ENCODE data around the gene CBARP.
"Not testable (repeated sequence)": the region's sequence is repeated elsewhere in the genome, so short reads cannot be mapped to it uniquely, and the experiment has no call there.

Gene CBARP

GRCh38 chr19:1225440-1226226, 12.2 kb downstream of the CBARP start:
- no peak for DNase-seq

DNA sequence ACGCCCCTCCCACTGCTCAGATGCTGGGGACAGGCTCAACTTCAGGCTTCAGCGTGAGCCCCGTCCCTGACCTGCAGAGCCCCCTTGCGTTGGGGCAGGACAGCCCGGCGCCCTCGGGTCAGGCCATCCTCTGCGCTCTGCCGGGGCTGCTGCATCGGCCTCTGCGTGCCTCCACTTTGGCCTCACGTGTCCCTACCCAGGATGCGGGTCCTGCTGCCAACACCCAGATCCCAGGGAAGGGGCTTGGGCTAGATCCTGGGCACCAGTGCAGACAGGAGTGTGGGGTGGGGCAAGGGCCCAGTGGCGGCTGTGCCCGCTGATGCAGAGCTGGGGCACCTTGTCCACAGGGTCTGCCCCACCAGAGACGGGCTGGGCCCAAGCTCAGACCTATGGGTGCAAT, 13.0 kb downstream of the CBARP start:
- DNase-seq = no peak

DNA sequence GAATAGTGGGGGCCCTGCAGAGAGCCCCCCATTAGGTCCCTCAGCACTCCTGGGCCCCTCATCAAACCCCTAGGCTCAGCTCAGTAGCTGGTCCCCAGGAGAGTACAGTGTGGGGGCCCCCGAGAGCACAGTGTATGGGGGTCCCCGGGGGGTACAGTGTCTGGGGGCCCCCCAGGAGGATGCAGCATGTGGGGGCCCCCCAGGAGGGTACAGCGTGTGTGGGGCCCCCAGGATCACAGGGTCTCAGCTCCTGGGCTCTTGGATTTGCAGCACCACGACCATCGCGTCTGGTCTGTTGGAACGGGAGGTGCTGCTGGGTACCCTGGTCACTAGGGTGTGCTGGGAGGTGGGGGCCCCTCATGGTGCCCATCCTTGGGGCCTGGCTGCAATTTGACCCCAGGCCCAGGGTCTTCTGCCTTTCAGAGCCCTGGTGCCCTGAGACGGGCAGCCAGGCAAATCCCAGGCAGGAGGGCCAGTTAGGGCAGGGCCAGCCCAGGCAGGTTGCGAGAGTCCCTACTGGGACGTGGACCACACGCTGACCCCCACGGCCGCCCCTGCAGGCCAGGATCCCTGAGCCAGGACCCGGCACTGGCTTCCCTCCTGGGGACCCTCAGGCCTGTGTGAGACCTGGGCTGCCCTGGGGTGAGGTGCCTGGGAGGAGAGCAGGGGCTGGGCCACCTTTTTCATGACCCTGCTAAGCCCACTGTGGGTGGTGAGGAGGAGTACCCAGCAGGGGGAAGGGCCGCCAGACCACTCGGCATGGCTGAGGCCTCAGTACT, 13.6 kb downstream of the CBARP start:
- DNase-seq = no peak

- peak; percentile 3 for DNase-seq
These were observed 14.6 kb downstream of the CBARP start for GRCh38 chr19:1223018-1223855.

DNA sequence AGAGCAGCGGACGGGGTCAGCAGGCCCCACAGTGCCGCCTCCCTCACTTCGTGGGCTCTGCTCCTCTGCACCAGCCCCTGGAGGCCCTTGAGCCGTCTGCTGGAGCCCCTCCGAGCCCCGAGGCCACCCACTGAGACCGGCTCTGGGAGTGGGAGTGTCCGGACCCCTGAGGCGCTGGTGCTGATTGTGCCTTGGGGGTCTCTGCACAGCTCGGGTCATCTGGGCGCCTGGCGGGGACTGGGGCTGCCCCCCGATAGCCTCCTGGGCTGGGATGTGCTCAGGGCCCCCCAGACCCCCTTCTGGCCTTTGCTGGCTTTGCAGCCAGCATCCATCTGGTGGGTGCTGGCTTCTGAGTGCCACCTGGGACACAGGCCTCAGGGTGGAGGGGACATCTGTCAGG, 15.4 kb downstream of the CBARP start:
- DNase-seq = no peak

- DNase-seq = no peak
These were observed 15.9 kb downstream of the CBARP start for GRCh38 chr19:1221904-1222255.

- DNase-seq = no peak
These were observed 16.6 kb downstream of the CBARP start for GRCh38 chr19:1220976-1221903.

DNA sequence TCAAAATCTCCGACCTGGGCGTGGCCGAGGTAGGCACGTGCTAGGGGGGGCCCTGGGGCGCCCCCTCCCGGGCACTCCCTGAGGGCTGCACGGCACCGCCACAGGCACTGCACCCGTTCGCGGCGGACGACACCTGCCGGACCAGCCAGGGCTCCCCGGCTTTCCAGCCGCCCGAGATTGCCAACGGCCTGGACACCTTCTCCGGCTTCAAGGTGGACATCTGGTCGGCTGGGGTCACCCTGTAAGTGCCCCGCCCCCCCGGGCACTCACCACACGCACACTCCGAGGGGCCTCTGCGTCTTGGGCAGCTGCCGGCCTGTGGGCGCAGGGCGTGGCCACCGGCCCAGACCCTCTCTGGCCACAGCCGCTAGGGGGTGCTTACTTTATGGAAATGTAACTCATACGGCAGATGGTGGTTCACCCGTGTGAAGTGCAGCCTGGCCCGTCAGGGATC, 17.3 kb downstream of the CBARP start:
- no peak for DNase-seq

DNA sequence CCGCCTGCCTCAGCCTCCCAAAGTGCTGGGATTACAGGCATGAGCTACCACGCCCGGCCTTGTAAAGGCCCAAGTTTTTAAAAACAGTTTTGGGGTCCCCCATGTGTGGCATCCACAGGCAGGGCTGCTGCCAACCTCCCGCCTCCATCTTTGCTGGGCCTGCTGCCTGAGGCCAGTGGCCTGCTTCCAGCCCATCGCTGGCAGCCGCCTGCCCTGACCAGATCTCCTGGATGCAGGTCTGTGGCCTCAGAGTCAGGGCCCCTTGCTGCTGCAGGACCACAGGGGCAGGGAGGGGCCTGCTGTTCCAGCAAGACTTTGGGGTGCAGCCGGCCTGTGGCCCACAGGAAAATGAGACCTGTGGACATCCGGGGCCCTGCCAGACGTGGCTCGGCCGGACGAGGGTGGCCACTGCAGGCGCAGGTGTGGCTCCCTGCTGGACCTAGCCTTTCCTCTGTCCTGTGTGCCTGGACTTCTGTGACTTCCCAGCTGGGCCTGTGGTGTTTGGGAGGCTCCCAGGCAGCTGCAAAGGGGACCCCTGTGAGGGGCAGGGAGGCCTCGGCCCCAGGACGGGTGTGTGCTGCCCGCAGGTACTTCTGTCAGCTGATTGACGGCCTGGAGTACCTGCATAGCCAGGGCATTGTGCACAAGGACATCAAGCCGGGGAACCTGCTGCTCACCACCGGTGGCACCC, 17.9 kb downstream of the CBARP start:
- DNase-seq = no peak

- no peak for DNase-seq
These were observed 18.8 kb downstream of the CBARP start for GRCh38 chr19:1218751-1219567.

DNA sequence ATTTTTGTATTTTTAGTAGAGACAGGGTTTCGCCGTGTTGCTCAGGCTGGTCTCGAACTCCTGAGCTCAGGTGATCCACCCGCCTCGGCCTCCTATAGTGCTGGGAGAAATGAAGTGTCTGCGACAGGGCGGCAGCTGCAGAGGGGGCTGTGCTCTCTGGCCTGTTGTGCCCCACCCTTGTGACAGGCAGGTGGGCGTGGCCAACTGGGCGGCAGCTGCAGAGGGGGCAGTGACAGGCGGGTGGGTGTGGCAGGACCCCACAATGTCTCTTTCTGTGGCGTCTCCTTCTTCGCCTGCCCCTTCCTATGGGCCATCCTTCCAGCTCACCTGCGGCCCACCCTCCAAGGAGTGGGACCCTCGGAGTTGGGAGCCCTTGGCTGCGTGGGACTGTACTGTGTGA, 20.4 kb downstream of the CBARP start:
- no peak for DNase-seq

GRCh38 chr19:1216756-1217155, 21.0 kb downstream of the CBARP start:
- DNase-seq = no peak

DNA sequence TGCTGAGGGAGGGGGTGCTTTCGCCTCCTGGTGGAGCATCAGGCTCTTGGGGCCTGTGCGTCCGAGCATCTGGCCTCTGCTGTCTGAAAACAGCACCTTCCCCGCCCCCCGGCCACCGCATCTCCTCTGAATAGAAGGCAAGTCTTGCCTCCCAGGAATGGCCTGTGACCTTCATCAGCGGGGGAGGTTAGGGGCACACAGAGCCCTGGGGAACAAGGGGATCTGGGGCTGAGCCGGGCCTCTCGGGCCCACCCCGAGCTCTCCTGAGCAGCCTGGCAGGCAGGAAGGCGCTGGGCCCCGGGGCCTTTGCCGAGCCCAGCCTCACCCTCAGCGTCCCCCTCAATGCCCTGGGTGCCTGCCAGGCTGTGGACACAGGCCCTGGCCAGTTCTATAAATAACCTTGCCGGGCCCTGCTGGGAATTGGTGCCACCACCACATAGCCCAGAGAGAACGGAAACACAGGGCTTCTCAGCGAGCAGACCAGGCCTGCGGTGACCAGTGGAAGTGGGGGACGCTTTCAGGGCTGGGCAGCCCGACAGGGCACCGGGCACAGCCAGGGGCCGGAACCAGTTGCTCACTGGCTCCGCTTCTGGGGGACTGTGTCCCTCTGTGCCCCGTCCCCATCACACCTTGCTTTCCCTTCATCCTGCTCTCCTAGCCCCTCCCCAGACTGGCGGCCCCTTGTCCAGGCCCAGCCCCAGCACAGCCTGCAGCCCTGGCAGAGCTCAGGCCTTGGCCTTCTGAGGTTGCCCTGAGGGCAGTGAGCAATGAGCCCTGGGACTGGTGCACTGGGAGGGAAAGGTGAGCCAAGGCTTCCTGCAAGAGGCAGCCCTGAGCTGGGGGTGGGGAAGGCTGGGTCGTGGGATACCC, 22.7 kb downstream of the CBARP start:
- DNase-seq = no peak

- no peak for DNase-seq
These were observed 23.4 kb downstream of the CBARP start for GRCh38 chr19:1214299-1214861.

- DNase-seq = no peak
These were observed 24.2 kb downstream of the CBARP start for GRCh38 chr19:1213391-1214286.

- DNase-seq = no peak
These were observed 26.1 kb downstream of the CBARP start for GRCh38 chr19:1211494-1212234.

DNA sequence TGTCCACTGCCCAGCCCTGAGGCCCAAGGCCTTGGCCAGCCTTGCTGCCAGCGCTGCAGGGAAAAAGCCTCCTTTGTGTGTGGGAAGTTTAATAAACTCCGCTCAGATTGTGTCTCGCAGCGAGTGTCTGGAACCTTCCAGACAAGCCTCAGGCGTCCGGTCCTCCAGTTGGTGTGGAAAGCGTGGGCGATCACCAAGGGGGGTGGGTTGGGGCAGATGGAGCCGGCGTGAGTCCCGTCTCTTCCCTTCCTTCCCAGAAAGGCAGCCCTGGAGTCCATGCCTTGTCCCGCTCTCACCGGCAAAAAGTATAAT, 27.6 kb downstream of the CBARP start:
- no peak for DNase-seq

DNA sequence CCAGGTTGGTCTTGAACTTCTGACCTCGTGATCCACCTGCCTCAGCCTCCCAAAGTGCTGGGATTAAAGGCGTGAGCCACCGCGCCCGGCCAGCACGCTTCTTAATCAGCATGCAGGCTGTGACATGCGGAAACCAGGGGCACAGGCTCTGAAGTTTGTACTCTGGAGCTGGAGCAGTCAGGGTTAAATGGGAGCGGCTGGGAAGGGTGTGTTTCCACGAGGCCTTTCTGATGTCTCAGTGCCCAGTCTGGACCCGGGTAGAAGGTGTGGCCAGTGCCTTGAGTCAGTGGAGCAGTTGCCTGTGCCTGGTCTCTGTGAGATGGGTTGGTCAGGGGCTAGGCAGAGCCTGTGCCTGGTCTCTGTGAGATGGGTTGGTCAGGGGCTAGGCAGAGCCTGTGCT, 29.0 kb downstream of the CBARP start:
- DNase-seq = not testable (repeated sequence)
